ENCODE measurements around the gene MPIG6B. TPM values are rescaled to one million over a fixed set of nuclear protein-coding genes. Genes with fewer than 3 reads are reported as not detected.

The MPIG6B gene
- total RNA-seq, 2 donors from 2014 or later, result not detected

DNA sequence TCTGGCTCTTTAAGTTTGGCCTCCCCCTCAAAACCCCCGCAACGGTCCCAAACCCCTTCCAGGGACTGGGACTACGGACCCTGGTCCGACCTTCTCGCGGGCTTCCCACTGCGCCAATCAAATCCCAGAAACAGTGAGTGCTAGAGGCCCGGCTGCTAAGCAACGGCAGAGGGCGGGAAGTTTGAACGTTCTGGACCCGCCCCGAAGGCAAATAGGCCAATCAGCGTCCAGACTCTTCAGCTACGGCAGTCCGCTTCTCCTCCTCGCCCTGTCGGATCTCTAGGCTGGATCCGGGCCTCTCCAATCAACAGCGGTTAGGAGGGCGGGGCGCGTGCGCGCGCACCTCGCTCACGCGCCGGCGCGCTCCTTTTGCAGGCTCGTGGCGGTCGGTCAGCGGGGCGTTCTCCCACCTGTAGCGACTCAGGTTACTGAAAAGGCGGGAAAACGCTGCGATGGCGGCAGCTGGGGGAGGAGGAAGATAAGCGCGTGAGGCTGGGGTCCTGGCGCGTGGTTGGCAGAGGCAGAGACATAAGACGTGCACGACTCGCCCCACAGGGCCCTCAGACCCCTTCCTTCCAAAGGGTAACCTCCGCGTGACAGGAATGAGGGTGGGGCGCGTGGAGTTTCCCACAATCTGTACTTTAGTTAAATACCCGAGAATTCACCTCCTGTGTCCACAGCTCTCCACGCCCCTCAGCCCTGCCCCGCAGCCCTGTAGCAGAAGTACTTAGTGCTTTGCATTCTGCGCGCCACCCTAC lies 16.6 kb downstream of the MPIG6B start, which contains the start of gene MSH5:
Gene MSH5 (plus strand): TSS at position 367 of the 758 bp plus-strand sequence. CDS start 462 bp downstream, outside the sequence.
- Histone ChIP-seq H3K4me1 (peaks cover 45% of the 10 kb centered on the region), H3K4me3 (peak within 1 kb of the TSS; percentile 26 to 62), H3K27me3 (no peaks in the 10 kb centered on the region), H3K27ac (peak within 1 kb of the TSS; percentile 35 to 91 (median 88)), H3K9me3 (no peaks in the 10 kb centered on the region), H3K36me3 (replicated peaks in 1 of 2; ENCODE audit: insufficient read depth in 1 of 2, low read depth in 2 of 2) (no peaks in the 10 kb centered on the region)
- DNase-seq, result peak; percentile 98 to 99 (median 99)
- TF ChIP-seq CTCF (IDR thresholded peaks at IDR 0.05), result no peak
- peak in 2 of 3 donors; percentile 58 to 67 for TF ChIP-seq POLR2A (IDR thresholded peaks at IDR 0.05)
- 0% methylated on average over 13 to 58 of the region's 58 CpGs for WGBS, 2 donors
- ATAC-seq, result peak; percentile 94
- intact Hi-C loops (cut with DNase I), result no loop called here

DNA sequence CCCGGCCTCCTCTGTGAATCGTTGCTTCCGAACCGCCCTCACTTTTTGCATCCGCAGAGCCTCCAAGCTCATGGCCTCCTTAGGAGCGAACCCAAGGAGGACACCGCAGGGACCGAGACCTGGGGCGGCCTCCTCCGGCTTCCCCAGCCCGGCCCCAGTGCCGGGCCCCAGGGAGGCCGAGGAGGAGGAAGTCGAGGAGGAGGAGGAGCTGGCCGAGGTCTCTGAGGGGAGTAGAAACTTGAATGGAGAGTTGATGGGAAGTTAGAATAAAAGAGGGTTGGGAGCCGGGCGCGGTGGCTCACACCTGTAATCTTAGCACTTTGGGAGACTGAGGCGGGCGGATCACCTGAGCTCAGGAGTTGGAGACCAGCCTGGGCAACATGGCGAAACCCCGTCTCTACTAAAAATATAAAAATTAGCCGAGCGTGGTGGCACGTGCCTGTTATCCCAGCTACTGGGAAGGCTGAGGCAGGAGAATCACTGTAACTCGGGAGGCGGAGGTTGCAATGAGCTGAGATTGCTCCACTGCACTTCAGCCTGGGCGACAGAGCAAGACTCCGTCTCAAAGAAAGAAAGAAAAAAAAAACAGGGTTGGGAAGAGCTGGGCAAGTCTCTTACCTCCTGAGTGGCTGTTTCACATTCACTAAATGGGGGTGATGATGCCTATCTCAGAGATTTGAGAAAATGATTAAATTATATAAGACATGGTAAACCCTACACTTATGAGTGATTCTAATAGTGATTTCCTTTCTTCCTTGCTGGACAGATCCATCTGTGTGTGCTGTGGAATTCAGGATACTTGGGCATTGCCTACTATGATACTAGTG lies 17.4 kb downstream of the MPIG6B start:
- no peak for ATAC-seq
- intact Hi-C loops (cut with DNase I), result no loop called here
- Histone ChIP-seq H3K36me3 (replicated peaks in 1 of 2; ENCODE audit: insufficient read depth in 1 of 2, low read depth in 2 of 2) (no peaks in the 10 kb centered on the region), H3K27ac (peak overlapping the region in 3 of 4 donors; percentile 86 to 91 (median 90)), H3K9me3 (no peaks in the 10 kb centered on the region), H3K4me3 (peak overlapping the region; percentile 26 to 62), H3K4me1 (peaks cover 38% of the 10 kb centered on the region), H3K27me3 (no peaks in the 10 kb centered on the region)
- TF ChIP-seq POLR2A (IDR thresholded peaks at IDR 0.05) (no peak), CTCF (IDR thresholded peaks at IDR 0.05) (no peak)
- 20 to 22% methylated on average over 29 of the region's 29 CpGs for WGBS, 2 donors
- DNase-seq, result no peak

GRCh38 chr6:31741815-31742214 lies 18.6 kb downstream of the MPIG6B start:
- Histone ChIP-seq H3K36me3 (replicated peaks in 1 of 2; ENCODE audit: insufficient read depth in 1 of 2, low read depth in 2 of 2) (no peaks in the 10 kb centered on the region), H3K4me3 (no peak overlapping the region), H3K4me1 (peaks cover 33% of the 10 kb centered on the region), H3K27ac (no peak overlapping the region), H3K27me3 (no peaks in the 10 kb centered on the region), H3K9me3 (no peaks in the 10 kb centered on the region)
- intact Hi-C loops (cut with DNase I), result no loop called here
- TF ChIP-seq CTCF (IDR thresholded peaks at IDR 0.05) (no peak), POLR2A (IDR thresholded peaks at IDR 0.05) (no peak)
- ATAC-seq (no peak), DNase-seq (no peak)
- WGBS, 2 donors, result 50 to 76% methylated on average over 2 of the region's 2 CpGs

DNA sequence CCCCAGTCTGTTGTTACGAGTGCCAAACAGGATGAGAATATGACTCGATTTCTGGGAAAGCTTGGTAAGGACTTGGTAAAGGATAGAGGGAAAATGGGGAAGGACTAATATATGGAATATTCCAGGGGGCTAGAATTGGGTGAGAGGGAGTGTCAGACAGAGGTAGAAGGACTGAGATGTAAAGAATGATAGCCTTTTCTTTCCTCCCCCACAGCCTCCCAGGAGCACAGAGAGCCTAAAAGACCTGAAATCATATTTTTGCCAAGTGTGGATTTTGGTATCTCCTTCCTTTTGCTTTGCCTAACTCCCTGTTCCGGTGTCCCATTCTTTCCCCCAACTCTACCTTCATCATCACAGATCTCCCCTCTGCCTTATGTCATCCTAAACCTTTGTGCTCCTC lies 19.7 kb downstream of the MPIG6B start:
- no peak for TF ChIP-seq POLR2A (IDR thresholded peaks at IDR 0.05)
- no peak for TF ChIP-seq CTCF (IDR thresholded peaks at IDR 0.05)
- no peak overlapping the region for H3K27ac ChIP-seq
- ATAC-seq (no peak), DNase-seq (no peak)
- peaks cover 22% of the 10 kb centered on the region for H3K4me1 ChIP-seq
- no peaks in the 10 kb centered on the region for H3K36me3 ChIP-seq (replicated peaks in 1 of 2; ENCODE audit: insufficient read depth in 1 of 2, low read depth in 2 of 2)
- intact Hi-C loops (cut with DNase I), result no loop called here
- H3K4me3 ChIP-seq, result no peak overlapping the region
- no peaks in the 10 kb centered on the region for H3K27me3 ChIP-seq
- WGBS, 2 donors, result 80 to 82% methylated on average over 3 of the region's 3 CpGs
- no peaks in the 10 kb centered on the region for H3K9me3 ChIP-seq

Data from body of pancreas (tissue), 4 donors.